Bronchial epithelial cell (primary cell): ENCODE data around the gene OAT. TPM values are rescaled to one million over a fixed set of nuclear protein-coding genes. Genes with fewer than 3 reads are reported as not detected.
A peak's percentile ranks its signal among the peaks of the same experiment; 100 is the strongest.

ENCODE experiments used
- DNase-seq: peaks from one replicate; pipeline ENCODE4 v3.0.0-alpha.2; 2010; ENCODE audit warnings: low read depth
- FAIRE-seq: peaks from 2 replicates; lab custom pipeline; 2011; peaks lifted over from hg19 to GRCh38; lab: Jason Lieb, UNC
- H3K27me3 ChIP-seq: 2 replicates; pipeline ENCODE4 v1.5.1; 2011; ENCODE audit warnings: low read length; ENCODE audit not compliant: control insufficient read depth, insufficient read depth
- H3K36me3 ChIP-seq: 2 replicates; pipeline ENCODE4 v1.5.1; 2011; ENCODE audit warnings: low read length; ENCODE audit not compliant: control insufficient read depth, insufficient read depth
- H3K4me3 ChIP-seq: 2 replicates; pipeline ENCODE4 v1.5.1; 2011; ENCODE audit warnings: mild to moderate bottlenecking, low read depth, low read length, control low read depth
- CTCF ChIP-seq: IDR thresholded peaks from 2 replicates; pipeline ENCODE4 v1.5.1; 2011; ENCODE audit warnings: mild to moderate bottlenecking, moderate library complexity, low read length, control low read depth, inconsistent platforms; ENCODE audit not compliant: insufficient read depth, severe bottlenecking
- total RNA-seq: library from RNA; depleted of rRNA; stranded (reverse); fragments of >200 nt; gene quantifications from 2 replicates; pipeline ENCODE4 v1.2.1, GENCODE V29; 2014

Gene OAT
- total RNA-seq, 1 donor from 2014 or later, result 130 TPM

GRCh38 chr10:124367414-124367813 lies 51.3 kb downstream of the OAT start:
- TF ChIP-seq CTCF, result no peak
- Histone ChIP-seq H3K27me3 (peaks cover 2% of the 10 kb centered on the region), H3K36me3 (no peaks in the 10 kb centered on the region), H3K4me3 (no peak overlapping the region)
- FAIRE-seq (no peak), DNase-seq (no peak)

- H3K27me3 ChIP-seq, result no peaks in the 10 kb centered on the region
- DNase-seq (no peak), FAIRE-seq (no peak)
- no peak for TF ChIP-seq CTCF
- H3K4me3 ChIP-seq, result no peak overlapping the region
- no peaks in the 10 kb centered on the region for H3K36me3 ChIP-seq
These were observed 51.9 kb downstream of the OAT start for GRCh38 chr10:124366825-124367224.

- Histone ChIP-seq H3K4me3 (no peak overlapping the region), H3K27me3 (no peaks in the 10 kb centered on the region), H3K36me3 (no peaks in the 10 kb centered on the region)
- FAIRE-seq (no peak), DNase-seq (peak; percentile 55)
- TF ChIP-seq CTCF, result no peak
These were observed 52.4 kb downstream of the OAT start for GRCh38 chr10:124366343-124366742.

DNA sequence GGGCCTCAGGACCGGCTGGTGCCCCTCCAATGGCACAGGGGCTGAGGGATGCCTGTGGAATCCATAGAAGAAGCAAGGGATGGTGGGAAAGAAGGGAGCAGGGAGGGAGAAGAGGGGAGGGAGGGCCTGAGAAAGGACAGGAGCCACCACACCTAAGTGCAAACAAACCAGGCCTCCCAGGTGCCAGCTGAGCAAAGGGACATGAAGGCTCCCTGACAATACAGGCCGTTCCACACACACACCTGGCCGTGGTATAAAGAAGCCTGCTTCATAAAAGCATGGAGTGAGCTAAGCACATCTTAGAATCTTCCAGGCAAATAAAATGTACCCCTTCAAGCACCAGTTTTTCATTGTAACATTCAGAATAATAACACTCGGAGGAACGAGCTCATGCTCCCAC lies 54.0 kb downstream of the OAT start:
- FAIRE-seq (no peak), DNase-seq (no peak)
- H3K36me3 ChIP-seq, result no peaks in the 10 kb centered on the region
- H3K4me3 ChIP-seq, result no peak overlapping the region
- H3K27me3 ChIP-seq, result no peaks in the 10 kb centered on the region
- TF ChIP-seq CTCF, result no peak

- FAIRE-seq (no peak), DNase-seq (no peak)
- no peaks in the 10 kb centered on the region for H3K27me3 ChIP-seq
- TF ChIP-seq CTCF, result no peak
- no peaks in the 10 kb centered on the region for H3K36me3 ChIP-seq
- H3K4me3 ChIP-seq, result no peak overlapping the region
These were observed 56.2 kb downstream of the OAT start for GRCh38 chr10:124362568-124362967.

GRCh38 chr10:124359336-124359832 lies 59.3 kb downstream of the OAT start:
- H3K4me3 ChIP-seq, result no peak overlapping the region
- peak; percentile 7 for DNase-seq
- no peaks in the 10 kb centered on the region for H3K27me3 ChIP-seq
- H3K36me3 ChIP-seq, result no peaks in the 10 kb centered on the region
- TF ChIP-seq CTCF, result no peak
- no peak for FAIRE-seq
